ENCODE results near the gene CALHM6.

- no peak for TF ChIP-seq CTCF (IDR thresholded peaks at IDR 0.05)
- no peak for TF ChIP-seq ZNF121 (CRISPR knock-in tag; IDR thresholded peaks at IDR 0.05)
- no peak for TF ChIP-seq PREB (CRISPR knock-in tag; IDR thresholded peaks at IDR 0.05; ENCODE audit: borderline replicate concordance)
- TF ChIP-seq, protein P1, sequence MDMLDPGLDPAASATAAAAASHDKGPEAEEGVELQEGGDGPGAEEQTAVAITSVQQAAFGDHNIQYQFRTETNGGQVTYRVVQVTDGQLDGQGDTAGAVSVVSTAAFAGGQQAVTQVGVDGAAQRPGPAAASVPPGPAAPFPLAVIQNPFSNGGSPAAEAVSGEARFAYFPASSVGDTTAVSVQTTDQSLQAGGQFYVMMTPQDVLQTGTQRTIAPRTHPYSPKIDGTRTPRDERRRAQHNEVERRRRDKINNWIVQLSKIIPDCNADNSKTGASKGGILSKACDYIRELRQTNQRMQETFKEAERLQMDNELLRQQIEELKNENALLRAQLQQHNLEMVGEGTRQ (CRISPR knock-in tag; IDR thresholded peaks at IDR 0.05): no peak
- TF ChIP-seq JAZF1 (CRISPR knock-in tag; IDR thresholded peaks at IDR 0.05): no peak
- no peak for TF ChIP-seq GABPB1 (CRISPR knock-in tag; IDR thresholded peaks at IDR 0.05)
- no peak for TF ChIP-seq HMGXB4 (CRISPR knock-in tag; IDR thresholded peaks at IDR 0.05)
- TF ChIP-seq, protein P2, sequence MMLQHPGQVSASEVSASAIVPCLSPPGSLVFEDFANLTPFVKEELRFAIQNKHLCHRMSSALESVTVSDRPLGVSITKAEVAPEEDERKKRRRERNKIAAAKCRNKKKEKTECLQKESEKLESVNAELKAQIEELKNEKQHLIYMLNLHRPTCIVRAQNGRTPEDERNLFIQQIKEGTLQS (CRISPR knock-in tag; conservative IDR thresholded peaks at IDR 0.05): no peak
- TF ChIP-seq NR3C1 (CRISPR knock-in tag; conservative IDR thresholded peaks at IDR 0.05; ENCODE audit: low read depth): no peak
- TF ChIP-seq NR2C2 (CRISPR knock-in tag; IDR thresholded peaks at IDR 0.05): no peak
Measured at GRCh38 chr6:116433206-116433712, 27.9 kb upstream of the CALHM6 start.
